Measurements from ENCODE around the gene B4GAT1.

The B4GAT1 gene

GRCh38 chr11:66336234-66337102, 11.0 kb downstream of the B4GAT1 start, which contains the start of gene RIN1:
TSS of gene RIN1 (minus strand) at chr11:66336434. CDS start at chr11:66336402, 32 bp downstream.
- peak; percentile 79 for DNase-seq (ENCODE audit: low spot score)

- peak; percentile 39 for DNase-seq (ENCODE audit: low spot score)
Measured at GRCh38 chr11:66335531-66336233, 11.7 kb downstream of the B4GAT1 start.

GRCh38 chr11:66334605-66335442, 12.6 kb downstream of the B4GAT1 start:
- DNase-seq (ENCODE audit: low spot score), result peak; percentile 35

GRCh38 chr11:66333896-66334604, 13.4 kb downstream of the B4GAT1 start:
- DNase-seq (ENCODE audit: low spot score), result no peak

GRCh38 chr11:66333220-66333877, 14.1 kb downstream of the B4GAT1 start:
- DNase-seq (ENCODE audit: low spot score), result no peak

- DNase-seq (ENCODE audit: low spot score), result no peak
Measured at GRCh38 chr11:66332371-66333219, 14.8 kb downstream of the B4GAT1 start.

GRCh38 chr11:66331542-66332370, 15.7 kb downstream of the B4GAT1 start:
- DNase-seq (ENCODE audit: low spot score), result no peak

- peak; percentile 41 for DNase-seq (ENCODE audit: low spot score)
Measured at GRCh38 chr11:66330931-66331330, 16.5 kb downstream of the B4GAT1 start.

GRCh38 chr11:66329165-66329673, 18.2 kb downstream of the B4GAT1 start:
- DNase-seq (ENCODE audit: low spot score), result no peak

GRCh38 chr11:66328302-66329144, 18.9 kb downstream of the B4GAT1 start:
- DNase-seq (ENCODE audit: low spot score), result peak; percentile 89

- DNase-seq (ENCODE audit: low spot score), result no peak
Measured at GRCh38 chr11:66328031-66328301, 19.5 kb downstream of the B4GAT1 start.

GRCh38 chr11:66327171-66328030, 20.0 kb downstream of the B4GAT1 start:
- DNase-seq (ENCODE audit: low spot score), result no peak

GRCh38 chr11:66326261-66327111, 20.9 kb downstream of the B4GAT1 start:
- DNase-seq (ENCODE audit: low spot score), result peak; percentile 28

GRCh38 chr11:66325263-66325671, 22.2 kb downstream of the B4GAT1 start:
- DNase-seq (ENCODE audit: low spot score), result no peak

GRCh38 chr11:66324664-66325063, 22.8 kb downstream of the B4GAT1 start:
- DNase-seq (ENCODE audit: low spot score), result no peak

GRCh38 chr11:66323684-66324083, 23.7 kb downstream of the B4GAT1 start:
- DNase-seq (ENCODE audit: low spot score), result no peak

All from D341Med (cell line).